Measurements from ENCODE around the gene PARD3B. TPM values are rescaled to one million over a fixed set of nuclear protein-coding genes. Genes with fewer than 3 reads are reported as not detected.
A peak's percentile ranks its signal among the peaks of the same experiment; 100 is the strongest.

PARD3B gene
- total and polyA plus RNA-seq, 2 of the 13 experiments (the other 11 are each of a cell fraction or from before 2014, with no cell fraction given) = 0.71 to 2.3 TPM

- Histone ChIP-seq H3K9me3 (ENCODE audit: low read length) (peaks cover 47% of the 10 kb centered on the region), H3K79me2 (ENCODE audit: insufficient read depth, low read length) (no peaks in the 10 kb centered on the region), H3K4me2 (ENCODE audit: low read depth, low read length) (no peak overlapping the region), H3K27ac (ENCODE audit: extremely low read length, insufficient read depth, low read length) (no peak overlapping the region), H2AFZ (ENCODE audit: low read length) (no peak overlapping the region), H3K27me3 (ENCODE audit: control insufficient read depth in 1 of 2, insufficient read depth in 2 of 2, low read length in 2 of 2) (no peaks in the 10 kb centered on the region), H4K20me1 (ENCODE audit: insufficient read depth, low read length) (no peaks in the 10 kb centered on the region), H3K4me3 (replicated peaks in 1 of 3; ENCODE audit: insufficient read depth in 1 of 3, low read depth in 2 of 3, low read length in 3 of 3) (no peak overlapping the region), H3K36me3 (replicated peaks in 1 of 2; ENCODE audit: control insufficient read depth in 1 of 2, insufficient read depth in 2 of 2, low read length in 2 of 2) (no peaks in the 10 kb centered on the region), H3K4me1 (ENCODE audit: insufficient read depth, low read length) (no peaks in the 10 kb centered on the region), H3K9ac (ENCODE audit: insufficient read depth, low read depth, low read length) (no peak overlapping the region)
- FAIRE-seq = no peak
- CTCF ChIA-PET (ENCODE audit: low intra/inter-chr PET ratio, low total read pairs) = no interaction called here
- intact Hi-C loops (cut with micrococcal nuclease; ENCODE audit: unreplicated experiment) = no loop called here
- WGBS (ENCODE audit: low lambda C conversion rate) = 47% methylated on average over 5 of the region's 5 CpGs
- TF ChIP-seq ZFP82 (CRISPR knock-in tag; IDR thresholded peaks at IDR 0.05; ENCODE audit: borderline replicate concordance) = no peak
- TF ChIP-seq ZNF614 (CRISPR knock-in tag; IDR thresholded peaks at IDR 0.05; ENCODE audit: borderline replicate concordance) = no peak
- no peak for TF ChIP-seq NFRKB (IDR thresholded peaks at IDR 0.05)
- TF ChIP-seq KLF15 (CRISPR knock-in tag; IDR thresholded peaks at IDR 0.05; ENCODE audit: borderline replicate concordance) = no peak
- peak; percentile 83; the same call in 1 of the 2 replicates for TF ChIP-seq ZNF317 (CRISPR knock-in tag; IDR thresholded peaks at IDR 0.05)
- DNase-seq (ENCODE audit: low spot score) = no peak
- no peak for ATAC-seq
- in situ Hi-C loops (cut with HindIII; ENCODE audit: extremely low pct_ligation_motif_present, low pct_unique_long_range_greater_than_20kb) = no loop called here
- BruUV-seq (replicated peaks) = no TSS peak
- POLR2A ChIA-PET = no interaction called here
These were observed 427.5 kb downstream of the PARD3B start for GRCh38 chr2:204972606-204973336.

GRCh38 chr2:204973616-204974015, 428.3 kb downstream of the PARD3B start:
- BruUV-seq (replicated peaks) = no TSS peak
- intact Hi-C loops (cut with micrococcal nuclease; ENCODE audit: unreplicated experiment) = no loop called here
- no peak for ATAC-seq
- H4K20me1 ChIP-seq (ENCODE audit: insufficient read depth, low read length) = no peaks in the 10 kb centered on the region
- H3K9me3 ChIP-seq (ENCODE audit: low read length) = peaks cover 49% of the 10 kb centered on the region
- CTCF ChIA-PET (ENCODE audit: low intra/inter-chr PET ratio, low total read pairs) = no interaction called here
- no peak overlapping the region for H2AFZ ChIP-seq (ENCODE audit: low read length)
- no peaks in the 10 kb centered on the region for H3K4me1 ChIP-seq (ENCODE audit: insufficient read depth, low read length)
- in situ Hi-C loops (cut with HindIII; ENCODE audit: extremely low pct_ligation_motif_present, low pct_unique_long_range_greater_than_20kb) = no loop called here
- no peak overlapping the region for H3K9ac ChIP-seq (ENCODE audit: insufficient read depth, low read depth, low read length)
- no peaks in the 10 kb centered on the region for H3K27me3 ChIP-seq (ENCODE audit: control insufficient read depth in 1 of 2, insufficient read depth in 2 of 2, low read length in 2 of 2)
- no peaks in the 10 kb centered on the region for H3K79me2 ChIP-seq (ENCODE audit: insufficient read depth, low read length)
- H3K27ac ChIP-seq (ENCODE audit: extremely low read length, insufficient read depth, low read length) = no peak overlapping the region
- TF ChIP-seq ZNF749 (CRISPR knock-in tag; IDR thresholded peaks at IDR 0.05; ENCODE audit: borderline replicate concordance) (no peak), MEIS1 (CRISPR knock-in tag; IDR thresholded peaks at IDR 0.05; ENCODE audit: borderline replicate concordance) (no peak), ZNF670 (CRISPR knock-in tag; IDR thresholded peaks at IDR 0.05; ENCODE audit: borderline replicate concordance) (no peak), FIP1L1 (IDR thresholded peaks at IDR 0.05; ENCODE audit: borderline replicate concordance, insufficient read depth, low read depth, low read length) (no peak), MATR3 (CRISPR knock-in tag; IDR thresholded peaks at IDR 0.05) (no peak), TOE1 (CRISPR knock-in tag; IDR thresholded peaks at IDR 0.05) (no peak), HNRNPLL (IDR thresholded peaks at IDR 0.05; ENCODE audit: low read depth, low read length, poor library complexity, severe bottlenecking) (no peak), YEATS4 (CRISPR knock-in tag; IDR thresholded peaks at IDR 0.05; ENCODE audit: borderline replicate concordance) (no peak)
- POLR2A ChIA-PET = no interaction called here
- no peaks in the 10 kb centered on the region for H3K36me3 ChIP-seq (replicated peaks in 1 of 2; ENCODE audit: control insufficient read depth in 1 of 2, insufficient read depth in 2 of 2, low read length in 2 of 2)
- FAIRE-seq = no peak
- DNase-seq (ENCODE audit: low spot score) = no peak
- WGBS (ENCODE audit: low lambda C conversion rate) = 87% methylated on average over 2 of the region's 2 CpGs
- no peak overlapping the region for H3K4me3 ChIP-seq (replicated peaks in 1 of 3; ENCODE audit: insufficient read depth in 1 of 3, low read depth in 2 of 3, low read length in 3 of 3)
- no peak overlapping the region for H3K4me2 ChIP-seq (ENCODE audit: low read depth, low read length)

All from HepG2 (cell line).